Tibial nerve (tissue), 4 donors: Measurements from ENCODE around the gene IL1F10. TPM values are rescaled to one million over a fixed set of nuclear protein-coding genes. Genes with fewer than 3 reads are reported as not detected.

Source experiments
- DNase-seq, 2 donors: peaks; one replicate each; pipeline ENCODE4 v3.0.0-alpha.2; 2019; ENCODE audit warnings: low spot score in 2 of 2
- H3K27ac ChIP-seq, 4 donors: fragments of 200-600 bp; sonication (generic) in 3 of 4; one replicate each; pipeline ENCODE4 v1.5.1; 2017 to 2019; ENCODE audit warnings: mild to moderate bottlenecking in 1 of 4
- H3K27me3 ChIP-seq, 2 donors: fragments of 200-600 bp; sonication (generic) in 1 of 2; one replicate each; pipeline versions ENCODE4 v1.5.1 to v1.6.0; 2017 to 2019
- H3K36me3 ChIP-seq, 3 donors: fragments of 200-600 bp; sonication (generic); one replicate each; pipeline ENCODE4 v1.5.1; 2018 to 2019
- H3K4me1 ChIP-seq, 4 donors: fragments of 200-600 bp; sonication (generic) in 3 of 4; one replicate each; pipeline ENCODE4 v1.5.1; 2017 to 2019
- H3K4me3 ChIP-seq, 4 donors: fragments of 200-600 bp; sonication (generic) in 3 of 4; one replicate each; pipeline ENCODE4 v1.5.1; 2017 to 2019; ENCODE audit warnings: mild to moderate bottlenecking in 1 of 4, moderate library complexity in 1 of 4
- H3K9me3 ChIP-seq, 4 donors: fragments of 200-600 bp; sonication (generic) in 3 of 4; one replicate each; pipeline ENCODE4 v1.5.1; 2017 to 2019
- CTCF ChIP-seq, 5 experiments: fragments of 200-600 bp in 3 of 5; fragments of 450-650 bp in 2 of 5; sonication (generic) in 3 of 5; IDR thresholded peaks; one replicate each; pipeline ENCODE4 v1.5.1; 2016 to 2019; ENCODE audit warnings: antibody characterized with exemption in 5 of 5, mild to moderate bottlenecking in 3 of 5, moderate library complexity in 2 of 5
- EP300 ChIP-seq, 2 donors: sonication (generic); formaldehyde crosslinking; IDR thresholded peaks; one replicate each; pipeline ENCODE4 v1.6.1; 2017; ENCODE audit warnings: antibody characterized with exemption in 2 of 2, mild to moderate bottlenecking in 1 of 2
- POLR2A ChIP-seq, 2 donors: fragments of 450-650 bp; IDR thresholded peaks; one replicate each; pipeline ENCODE4 v1.6.1; 2017; ENCODE audit warnings: antibody characterized with exemption in 2 of 2, mild to moderate bottlenecking in 2 of 2, moderate library complexity in 2 of 2
- WGBS, 2 donors: methylation state at CpG; one replicate each; pipeline ENCODE4 v1.1.5; 2018; 5-methylcytosine and 5-hydroxymethylcytosine counted together
- total RNA-seq, 4 donors: library from RNA; depleted of rRNA; stranded (reverse); fragments of >200 nt; gene quantifications; one replicate each; pipeline ENCODE4 v1.1.0, GENCODE V29; 2016

The IL1F10 gene
- total RNA-seq, 4 donors from 2014 or later: not detected

GRCh38 chr2:113078350-113078839, 10.6 kb downstream of the IL1F10 start:
- H3K36me3 ChIP-seq: no peaks in the 10 kb centered on the region
- TF ChIP-seq CTCF (IDR thresholded peaks at IDR 0.05): no peak
- no peak for TF ChIP-seq EP300 (IDR thresholded peaks at IDR 0.05)
- TF ChIP-seq POLR2A (IDR thresholded peaks at IDR 0.05): no peak
- 50 to 67% methylated on average over 6 of the region's 6 CpGs for WGBS, 2 donors
- peaks cover 0 to 13% (median 0%) of the 10 kb centered on the region in 4 donors for H3K4me1 ChIP-seq
- DNase-seq: no peak
- no peaks in the 10 kb centered on the region for H3K27me3 ChIP-seq
- no peak overlapping the region for H3K4me3 ChIP-seq
- peak overlapping the region in 1 of 4 donors; percentile 15 for H3K27ac ChIP-seq
- no peaks in the 10 kb centered on the region for H3K9me3 ChIP-seq

GRCh38 chr2:113079131-113079530, 11.4 kb downstream of the IL1F10 start:
- Histone ChIP-seq H3K27me3 (no peaks in the 10 kb centered on the region), H3K4me1 (peaks cover 0 to 13% (median 0%) of the 10 kb centered on the region in 4 donors), H3K9me3 (no peaks in the 10 kb centered on the region), H3K4me3 (no peak overlapping the region), H3K27ac (no peak overlapping the region), H3K36me3 (no peaks in the 10 kb centered on the region)
- DNase-seq: no peak
- 63 to 89% methylated on average over 4 of the region's 4 CpGs for WGBS, 2 donors
- TF ChIP-seq POLR2A (IDR thresholded peaks at IDR 0.05): no peak
- TF ChIP-seq CTCF (IDR thresholded peaks at IDR 0.05): no peak
- TF ChIP-seq EP300 (IDR thresholded peaks at IDR 0.05): no peak

- peak in 1 of 2 donors; percentile 32 for DNase-seq
- WGBS, 2 donors: 31 to 35% methylated on average over 9 of the region's 9 CpGs
- TF ChIP-seq POLR2A (IDR thresholded peaks at IDR 0.05): no peak
- peak; percentile 30 to 40 (median 35) for TF ChIP-seq CTCF (IDR thresholded peaks at IDR 0.05)
- Histone ChIP-seq H3K9me3 (no peaks in the 10 kb centered on the region), H3K4me1 (peaks cover 0 to 13% (median 0%) of the 10 kb centered on the region in 4 donors), H3K4me3 (no peak overlapping the region), H3K27me3 (no peaks in the 10 kb centered on the region), H3K36me3 (no peaks in the 10 kb centered on the region), H3K27ac (no peak overlapping the region)
Observed at GRCh38 chr2:113080134-113080533, 12.4 kb downstream of the IL1F10 start.

GRCh38 chr2:113081488-113082210, 13.9 kb downstream of the IL1F10 start:
- no peak for TF ChIP-seq EP300 (IDR thresholded peaks at IDR 0.05)
- no peak for TF ChIP-seq POLR2A (IDR thresholded peaks at IDR 0.05)
- TF ChIP-seq CTCF (IDR thresholded peaks at IDR 0.05): no peak
- H3K9me3 ChIP-seq: no peaks in the 10 kb centered on the region
- no peaks in the 10 kb centered on the region for H3K36me3 ChIP-seq
- H3K27me3 ChIP-seq: no peaks in the 10 kb centered on the region
- DNase-seq: no peak
- H3K27ac ChIP-seq: no peak overlapping the region
- 78 to 89% methylated on average over 2 of the region's 2 CpGs for WGBS, 2 donors
- peaks cover 0 to 13% (median 0%) of the 10 kb centered on the region in 4 donors for H3K4me1 ChIP-seq
- no peak overlapping the region for H3K4me3 ChIP-seq

- TF ChIP-seq EP300 (IDR thresholded peaks at IDR 0.05): peak; percentile 16 to 27
- no peak for TF ChIP-seq POLR2A (IDR thresholded peaks at IDR 0.05)
- TF ChIP-seq CTCF (IDR thresholded peaks at IDR 0.05): no peak
- Histone ChIP-seq H3K27me3 (no peaks in the 10 kb centered on the region), H3K4me3 (no peak overlapping the region), H3K9me3 (no peaks in the 10 kb centered on the region), H3K27ac (no peak overlapping the region), H3K36me3 (no peaks in the 10 kb centered on the region), H3K4me1 (peaks cover 0 to 8% (median 0%) of the 10 kb centered on the region in 4 donors)
- WGBS, 2 donors: 77 to 83% methylated on average over 8 of the region's 8 CpGs
- peak in 1 of 2 donors; percentile 8 for DNase-seq
Observed at GRCh38 chr2:113083296-113083695, 15.5 kb downstream of the IL1F10 start.
